GM12891 (cell line): ENCODE measurements around the gene NEUROG3.

Source experiments
- PAX5 ChIP-seq: IDR thresholded peaks from 2 replicates; pipeline ENCODE4 v1.6.1; 2011; ENCODE audit warnings: low read length, moderate library complexity, mild to moderate bottlenecking; ENCODE audit not compliant: insufficient read depth, severe bottlenecking
- POLR2A ChIP-seq: IDR thresholded peaks from 2 replicates; pipeline ENCODE4 v1.6.1; 2011; ENCODE audit warnings: low read depth, low read length, control low read depth
- POLR2AphosphoS5 ChIP-seq: IDR thresholded peaks from 2 replicates; pipeline ENCODE4 v1.6.1; 2011; ENCODE audit warnings: low read depth, low read length, control low read depth

- TF ChIP-seq POLR2AphosphoS5 (no peak), PAX5 (no peak), POLR2A (no peak)
Measured at GRCh38 chr10:69600761-69601330, 27.6 kb upstream of the NEUROG3 start.
